Effector memory CD4-positive, alpha-beta T cell (primary cell): ENCODE data around the gene NFATC2.
A peak's percentile ranks its signal among the peaks of the same experiment; 100 is the strongest.

Experiments used
- DNase-seq, 3 donors: peaks; one replicate each; pipeline ENCODE4 v3.0.0-alpha.2; 2020
- H3K27ac ChIP-seq: 2 replicates; pipeline ENCODE4 v1.7.0; 2013; ENCODE audit warnings: mild to moderate bottlenecking, low read length, moderate library complexity; ENCODE audit not compliant: insufficient read depth, poor library complexity, severe bottlenecking
- H3K27me3 ChIP-seq: replicated peaks from 2 replicates; pipeline ENCODE4 v1.7.0; 2013; ENCODE audit warnings: mild to moderate bottlenecking, low read length; ENCODE audit not compliant: insufficient read depth, control insufficient read depth, poor library complexity, severe bottlenecking
- H3K36me3 ChIP-seq: 2 replicates; pipeline ENCODE4 v1.7.0; 2013; ENCODE audit warnings: mild to moderate bottlenecking, low read length, moderate library complexity; ENCODE audit not compliant: control insufficient read depth, insufficient read depth
- H3K4me1 ChIP-seq: 2 replicates; pipeline ENCODE4 v1.7.0; 2013; ENCODE audit warnings: low read length, mild to moderate bottlenecking; ENCODE audit not compliant: control insufficient read depth, insufficient read depth, poor library complexity, severe bottlenecking
- H3K4me3 ChIP-seq: 2 replicates; pipeline ENCODE4 v1.7.0; 2013; ENCODE audit warnings: low read length, low read depth, mild to moderate bottlenecking; ENCODE audit not compliant: insufficient read depth, poor library complexity, severe bottlenecking
- H3K9me3 ChIP-seq: 2 replicates; pipeline ENCODE4 v1.7.0; 2013; ENCODE audit warnings: mild to moderate bottlenecking, low read length, moderate library complexity; ENCODE audit not compliant: control insufficient read depth

Gene NFATC2

GRCh38 chr20:51412333-51412871 lies 130.1 kb downstream of the NFATC2 start:
- peaks cover 12% of the 10 kb centered on the region for H3K36me3 ChIP-seq
- H3K27me3 ChIP-seq: no peaks in the 10 kb centered on the region
- DNase-seq: no peak
- H3K4me3 ChIP-seq: no peak overlapping the region
- peak overlapping the region; percentile 3 for H3K27ac ChIP-seq
- H3K9me3 ChIP-seq: no peaks in the 10 kb centered on the region
- peaks cover 43% of the 10 kb centered on the region for H3K4me1 ChIP-seq

- peaks cover 18% of the 10 kb centered on the region for H3K36me3 ChIP-seq
- H3K4me3 ChIP-seq: no peak overlapping the region
- no peaks in the 10 kb centered on the region for H3K27me3 ChIP-seq
- no peaks in the 10 kb centered on the region for H3K9me3 ChIP-seq
- no peak for DNase-seq
- H3K27ac ChIP-seq: peak overlapping the region; percentile 3
- peaks cover 37% of the 10 kb centered on the region for H3K4me1 ChIP-seq
Observed at GRCh38 chr20:51411870-51412269, 130.6 kb downstream of the NFATC2 start.

GRCh38 chr20:51410586-51411325 lies 131.8 kb downstream of the NFATC2 start:
- no peak for DNase-seq
- H3K4me3 ChIP-seq: no peak overlapping the region
- H3K27me3 ChIP-seq: no peaks in the 10 kb centered on the region
- no peaks in the 10 kb centered on the region for H3K9me3 ChIP-seq
- peaks cover 19% of the 10 kb centered on the region for H3K36me3 ChIP-seq
- H3K4me1 ChIP-seq: peaks cover 32% of the 10 kb centered on the region
- H3K27ac ChIP-seq: no peak overlapping the region

GRCh38 chr20:51409192-51409880 lies 133.2 kb downstream of the NFATC2 start:
- Histone ChIP-seq H3K27ac (no peak overlapping the region), H3K4me1 (peaks cover 37% of the 10 kb centered on the region), H3K36me3 (peaks cover 19% of the 10 kb centered on the region), H3K4me3 (no peak overlapping the region), H3K9me3 (no peaks in the 10 kb centered on the region), H3K27me3 (no peaks in the 10 kb centered on the region)
- DNase-seq: no peak

- Histone ChIP-seq H3K4me1 (peaks cover 66% of the 10 kb centered on the region), H3K4me3 (no peak overlapping the region), H3K9me3 (no peaks in the 10 kb centered on the region), H3K27ac (peak overlapping the region; percentile 93), H3K27me3 (no peaks in the 10 kb centered on the region), H3K36me3 (peaks cover 17% of the 10 kb centered on the region)
- peak; percentile 87 to 92 (median 88) for DNase-seq
Observed at GRCh38 chr20:51404297-51405060, 138.0 kb downstream of the NFATC2 start.

DNA sequence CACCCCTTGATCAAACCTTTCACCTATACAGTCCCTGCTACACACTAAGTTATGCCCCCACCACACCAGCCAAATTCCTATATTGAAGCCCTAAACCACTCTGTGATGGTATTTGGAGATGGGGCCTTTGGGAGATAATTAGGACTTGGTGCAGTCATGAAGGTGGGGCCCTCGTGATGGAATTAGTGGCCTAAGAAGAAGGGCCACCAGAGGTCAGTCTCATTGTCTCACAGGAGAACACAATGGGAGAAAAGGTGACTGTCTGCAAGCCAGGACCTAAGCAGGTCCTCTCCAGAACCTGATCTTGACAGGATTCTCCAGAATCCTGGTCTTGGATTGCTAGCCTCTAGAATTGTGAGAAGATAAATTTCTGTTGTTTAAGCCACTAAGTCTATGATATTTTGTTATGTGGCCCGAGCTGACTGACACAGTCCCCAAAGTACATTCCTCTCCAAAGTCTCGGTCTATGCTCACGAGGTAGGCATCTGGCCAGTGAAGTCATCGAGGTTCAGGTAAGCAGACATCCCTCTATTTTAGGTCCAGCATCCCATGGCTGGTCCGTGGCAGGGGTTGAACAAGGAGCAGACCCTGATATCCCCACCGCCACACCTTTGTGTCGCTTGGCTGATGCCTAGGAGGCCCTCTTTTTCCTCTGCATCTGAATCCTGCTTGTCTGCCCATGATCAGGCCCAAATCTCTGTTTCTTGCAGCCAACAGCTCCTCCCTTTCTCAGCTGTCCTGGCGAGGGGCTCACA lies 138.9 kb downstream of the NFATC2 start:
- Histone ChIP-seq H3K9me3 (no peaks in the 10 kb centered on the region), H3K36me3 (peaks cover 10% of the 10 kb centered on the region), H3K27me3 (no peaks in the 10 kb centered on the region), H3K4me3 (no peak overlapping the region), H3K27ac (peak overlapping the region; percentile 93), H3K4me1 (peaks cover 74% of the 10 kb centered on the region)
- DNase-seq: no peak

- Histone ChIP-seq H3K27me3 (no peaks in the 10 kb centered on the region), H3K36me3 (peaks cover 16% of the 10 kb centered on the region), H3K9me3 (no peaks in the 10 kb centered on the region), H3K27ac (peak overlapping the region; percentile 93), H3K4me1 (peaks cover 81% of the 10 kb centered on the region), H3K4me3 (no peak overlapping the region)
- peak in 2 of 3 donors; percentile 45 to 60 for DNase-seq
Observed at GRCh38 chr20:51402201-51402600, 140.3 kb downstream of the NFATC2 start.

DNA sequence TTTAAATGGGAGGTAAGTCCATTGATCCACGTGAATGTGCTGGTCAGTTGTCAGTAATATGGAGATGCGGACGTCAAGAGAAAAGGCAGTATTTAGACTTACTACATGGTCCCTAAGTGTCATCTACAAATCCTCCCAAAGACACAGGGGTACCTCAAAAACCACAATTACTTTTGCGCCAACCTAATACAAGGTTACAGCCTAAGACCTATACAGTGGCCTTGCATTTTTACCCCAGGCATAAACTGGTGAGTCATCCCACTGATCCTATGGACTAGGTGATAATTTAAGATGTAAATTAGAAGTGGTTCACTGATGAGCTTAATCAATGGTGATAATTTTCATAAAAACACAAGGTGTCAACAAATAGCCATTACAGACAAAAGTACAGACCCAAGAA lies 141.0 kb downstream of the NFATC2 start:
- H3K27me3 ChIP-seq: no peaks in the 10 kb centered on the region
- H3K4me1 ChIP-seq: peaks cover 80% of the 10 kb centered on the region
- no peaks in the 10 kb centered on the region for H3K9me3 ChIP-seq
- DNase-seq: no peak
- peaks cover 14% of the 10 kb centered on the region for H3K36me3 ChIP-seq
- peak overlapping the region; percentile 93 for H3K27ac ChIP-seq
- no peak overlapping the region for H3K4me3 ChIP-seq

GRCh38 chr20:51400051-51400926 lies 142.2 kb downstream of the NFATC2 start:
- Histone ChIP-seq H3K4me3 (peak overlapping the region; percentile 16), H3K27ac (peak overlapping the region; percentile 93), H3K27me3 (no peaks in the 10 kb centered on the region), H3K36me3 (peaks cover 14% of the 10 kb centered on the region), H3K4me1 (peaks cover 71% of the 10 kb centered on the region), H3K9me3 (no peaks in the 10 kb centered on the region)
- peak; percentile 59 to 70 (median 65) for DNase-seq
